Fibroblast of pulmonary artery (primary cell): ENCODE data around the gene SARS1.
"Not testable (repeated sequence)": the region's sequence is repeated elsewhere in the genome, so short reads cannot be mapped to it uniquely, and the experiment has no call there.

Source experiments
- DNase-seq: peaks from one replicate; pipeline ENCODE4 v3.0.0-alpha.2; 2010; ENCODE audit warnings: low read depth
- H3K4me3 ChIP-seq: replicated peaks from 2 replicates; pipeline ENCODE4 v1.5.1; 2011; ENCODE audit warnings: low read depth, mild to moderate bottlenecking, control low read depth, low read length, moderate library complexity
- CTCF ChIP-seq: IDR thresholded peaks from 2 replicates; pipeline ENCODE4 v1.5.1; 2011; ENCODE audit warnings: mild to moderate bottlenecking, control low read depth, low read length, inconsistent platforms; ENCODE audit errors: missing control alignments

Gene SARS1

DNA sequence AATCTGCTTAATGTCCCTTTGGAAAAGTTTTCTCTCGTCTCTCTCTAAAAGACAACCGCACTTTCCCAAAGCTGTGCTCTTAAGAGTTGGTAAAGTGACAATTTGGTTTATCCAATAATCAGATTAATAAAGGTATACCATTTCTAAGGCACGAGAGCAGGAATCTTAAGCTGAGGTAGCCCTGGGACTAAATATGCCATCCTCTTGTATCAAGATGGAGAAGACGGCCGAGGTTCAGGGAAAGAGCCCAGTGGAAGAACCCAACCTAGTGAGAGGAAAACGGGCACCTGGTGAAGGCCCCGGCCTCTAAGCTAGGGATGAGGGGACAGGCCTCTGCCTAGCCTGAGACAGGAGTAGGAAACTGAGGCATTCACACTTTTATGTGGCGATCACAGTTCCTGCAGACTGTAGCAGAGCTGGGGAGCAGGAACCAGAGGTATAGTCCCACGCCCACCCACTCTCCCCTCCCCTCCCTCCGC is 334 bp upstream of the SARS1 start:
- peak overlapping the region; percentile 97 for H3K4me3 ChIP-seq
- TF ChIP-seq CTCF: no peak

GRCh38 chr1:109214695-109215623 is 1.2 kb downstream of the SARS1 start:
- H3K4me3 ChIP-seq: peak overlapping the region; percentile 97
- no peak for TF ChIP-seq CTCF
- peak; percentile 88 for DNase-seq

More for the DNA sequence above, 334 bp upstream of the SARS1 start:
- no peak for DNase-seq

- H3K4me3 ChIP-seq: no peak overlapping the region
- no peak for DNase-seq
- no peak for TF ChIP-seq CTCF
Measured at GRCh38 chr1:109216662-109217061, 2.9 kb downstream of the SARS1 start.

DNA sequence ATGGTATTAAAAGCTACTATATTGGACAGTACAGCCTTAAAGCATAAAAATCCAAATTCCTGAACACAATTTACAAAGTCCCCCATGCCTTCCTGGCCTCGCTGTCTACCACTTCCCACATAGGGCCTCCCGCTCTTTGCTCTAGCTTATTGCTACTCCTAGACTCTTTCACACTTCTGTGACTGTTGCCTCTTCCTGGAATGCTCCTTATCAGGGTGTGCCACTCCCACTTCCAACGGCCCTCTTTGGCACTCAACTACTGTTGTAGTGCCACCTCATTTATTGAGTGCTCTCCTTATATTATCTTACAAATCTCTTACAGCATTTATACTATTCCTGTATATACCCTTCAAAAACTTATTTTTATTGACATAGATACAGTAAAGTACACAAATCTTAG is 4.8 kb downstream of the SARS1 start:
- no peak for TF ChIP-seq CTCF
- no peak for DNase-seq
- H3K4me3 ChIP-seq: no peak overlapping the region

- DNase-seq, H3K4me3 ChIP-seq: not testable (repeated sequence)
Measured at GRCh38 chr1:109221201-109221600, 7.5 kb downstream of the SARS1 start.

- TF ChIP-seq CTCF: no peak
- H3K4me3 ChIP-seq: no peak overlapping the region
- DNase-seq: no peak
Measured at GRCh38 chr1:109225308-109225707, 11.6 kb downstream of the SARS1 start.

DNA sequence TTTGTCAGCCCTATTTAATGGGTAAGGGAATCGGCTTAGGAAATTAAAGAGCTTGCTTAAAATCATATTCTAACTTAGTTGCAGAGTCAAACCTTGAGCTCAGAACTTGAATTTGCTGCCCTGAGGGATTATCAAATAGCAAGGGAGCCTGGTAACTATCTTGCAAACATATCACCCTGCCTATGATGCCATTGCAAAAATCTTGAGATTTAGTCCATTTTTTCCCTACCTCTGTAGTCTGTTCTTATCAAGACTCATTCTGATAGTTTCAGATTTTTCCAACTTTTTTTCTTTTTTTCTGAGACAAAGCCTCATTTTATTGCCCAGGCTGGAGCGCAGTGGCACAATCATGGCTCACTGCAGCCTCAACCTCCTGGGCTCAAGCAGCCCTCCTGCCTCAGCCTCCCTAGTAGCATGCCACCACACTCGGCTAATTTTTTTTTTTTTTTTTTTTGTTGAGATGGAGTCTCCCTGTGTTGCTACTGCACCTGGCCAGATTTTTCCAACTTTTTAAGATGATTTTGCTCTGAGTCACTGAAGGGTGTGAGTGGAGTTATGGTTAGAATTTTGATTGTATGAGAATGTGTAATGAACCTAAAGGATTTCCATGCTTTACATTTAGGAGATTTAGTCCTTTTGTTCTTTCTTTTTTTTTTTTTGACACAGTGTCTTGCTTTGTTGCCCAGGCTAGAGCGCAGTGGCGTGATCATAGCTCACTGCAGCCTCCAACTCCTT is 12.2 kb downstream of the SARS1 start:
- no peak for TF ChIP-seq CTCF
- no peak overlapping the region for H3K4me3 ChIP-seq
- DNase-seq: no peak
